ENCODE results near the gene SUCLG2. TPM values are rescaled to one million over a fixed set of nuclear protein-coding genes. Genes with fewer than 3 reads are reported as not detected.

Gene SUCLG2
- total and polyA plus RNA-seq, 4 donors = 34.3 to 68.4 (median 44.3) TPM

DNA sequence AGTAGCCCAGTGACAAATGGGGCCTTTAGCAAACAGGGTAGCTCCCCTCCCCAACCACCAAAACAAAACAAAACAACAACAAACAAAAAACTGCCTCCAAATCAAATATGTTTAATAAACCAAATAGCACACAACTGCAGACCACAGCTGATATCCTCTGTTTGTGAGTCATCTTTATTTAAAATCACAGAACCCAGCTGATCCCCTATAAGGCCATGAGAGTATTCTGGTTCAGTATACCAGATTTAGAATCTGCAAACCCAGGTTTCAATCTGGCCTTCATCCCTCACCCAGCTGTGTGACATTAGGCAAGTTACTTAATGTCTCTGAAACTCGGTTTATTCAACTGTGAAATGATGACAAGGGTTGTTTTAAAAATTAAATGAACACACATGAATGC is 124.5 kb downstream of the SUCLG2 start:
- Histone ChIP-seq H3K27me3 (ENCODE audit: control insufficient read depth in 3 of 3, insufficient read depth in 3 of 3, low read length in 2 of 3) (no peaks in the 10 kb centered on the region), H3K36me3 (ENCODE audit: control insufficient read depth in 4 of 4, insufficient read depth in 4 of 4, low read length in 4 of 4) (peaks cover 0 to 23% (median 7%) of the 10 kb centered on the region in 4 donors), H3K9ac (ENCODE audit: insufficient read depth in 1 of 2, low read length in 2 of 2) (no peak overlapping the region), H3K9me3 (ENCODE audit: control insufficient read depth in 4 of 4, insufficient read depth in 3 of 4, low read length in 3 of 4) (no peaks in the 10 kb centered on the region), H3K4me1 (ENCODE audit: control insufficient read depth in 5 of 5, insufficient read depth in 5 of 5, low read length in 5 of 5) (peaks cover 0 to 7% (median 0%) of the 10 kb centered on the region in 5 donors), H3K27ac (ENCODE audit: low read depth in 1 of 2, low read length in 1 of 2) (no peak overlapping the region), H3K4me3 (no peak overlapping the region)
- 89 to 95% methylated on average over 1 of the region's 1 CpG for WGBS, 2 donors
- DNase-seq = no peak
- TF ChIP-seq, protein P1, sequence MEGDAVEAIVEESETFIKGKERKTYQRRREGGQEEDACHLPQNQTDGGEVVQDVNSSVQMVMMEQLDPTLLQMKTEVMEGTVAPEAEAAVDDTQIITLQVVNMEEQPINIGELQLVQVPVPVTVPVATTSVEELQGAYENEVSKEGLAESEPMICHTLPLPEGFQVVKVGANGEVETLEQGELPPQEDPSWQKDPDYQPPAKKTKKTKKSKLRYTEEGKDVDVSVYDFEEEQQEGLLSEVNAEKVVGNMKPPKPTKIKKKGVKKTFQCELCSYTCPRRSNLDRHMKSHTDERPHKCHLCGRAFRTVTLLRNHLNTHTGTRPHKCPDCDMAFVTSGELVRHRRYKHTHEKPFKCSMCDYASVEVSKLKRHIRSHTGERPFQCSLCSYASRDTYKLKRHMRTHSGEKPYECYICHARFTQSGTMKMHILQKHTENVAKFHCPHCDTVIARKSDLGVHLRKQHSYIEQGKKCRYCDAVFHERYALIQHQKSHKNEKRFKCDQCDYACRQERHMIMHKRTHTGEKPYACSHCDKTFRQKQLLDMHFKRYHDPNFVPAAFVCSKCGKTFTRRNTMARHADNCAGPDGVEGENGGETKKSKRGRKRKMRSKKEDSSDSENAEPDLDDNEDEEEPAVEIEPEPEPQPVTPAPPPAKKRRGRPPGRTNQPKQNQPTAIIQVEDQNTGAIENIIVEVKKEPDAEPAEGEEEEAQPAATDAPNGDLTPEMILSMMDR (IDR thresholded peaks at IDR 0.05; ENCODE audit: control extremely low read depth, extremely low read depth) = no peak
- no peak for ATAC-seq (ENCODE audit: insufficient read depth, low FRiP score)

DNA sequence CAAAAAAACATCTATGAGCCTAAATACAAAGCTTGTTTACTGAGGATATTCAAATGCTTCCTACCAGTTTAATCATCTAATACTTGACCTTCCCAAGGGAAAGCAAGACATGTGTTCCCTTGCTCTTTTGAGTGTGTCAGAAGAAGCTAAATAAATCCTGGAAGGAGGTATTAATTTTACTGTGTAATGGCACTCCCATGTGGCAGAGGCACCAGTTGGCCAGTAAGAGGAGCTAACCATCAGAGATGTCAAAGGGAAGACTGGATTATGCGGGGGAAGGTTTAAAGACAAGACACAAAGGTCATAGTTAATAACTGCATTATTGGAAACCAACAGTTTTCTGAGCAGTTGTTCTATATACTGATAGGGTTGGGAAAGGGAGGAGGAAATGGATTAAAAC is 125.1 kb downstream of the SUCLG2 start:
- peaks cover 0 to 7% (median 0%) of the 10 kb centered on the region in 5 donors for H3K4me1 ChIP-seq (ENCODE audit: control insufficient read depth in 5 of 5, insufficient read depth in 5 of 5, low read length in 5 of 5)
- H3K9ac ChIP-seq (ENCODE audit: insufficient read depth in 1 of 2, low read length in 2 of 2) = no peak overlapping the region
- no peaks in the 10 kb centered on the region for H3K9me3 ChIP-seq (ENCODE audit: control insufficient read depth in 4 of 4, insufficient read depth in 3 of 4, low read length in 3 of 4)
- no peak overlapping the region for H3K4me3 ChIP-seq
- H3K36me3 ChIP-seq (ENCODE audit: control insufficient read depth in 4 of 4, insufficient read depth in 4 of 4, low read length in 4 of 4) = peaks cover 0 to 23% (median 7%) of the 10 kb centered on the region in 4 donors
- DNase-seq (no peak), ATAC-seq (ENCODE audit: insufficient read depth, low FRiP score) (no peak)
- 94 to 97% methylated on average over 1 of the region's 1 CpG for WGBS, 2 donors
- no peak overlapping the region for H3K27ac ChIP-seq (ENCODE audit: low read depth in 1 of 2, low read length in 1 of 2)
- TF ChIP-seq, protein P1 (IDR thresholded peaks at IDR 0.05; ENCODE audit: control extremely low read depth, extremely low read depth) = no peak
- H3K27me3 ChIP-seq (ENCODE audit: control insufficient read depth in 3 of 3, insufficient read depth in 3 of 3, low read length in 2 of 3) = no peaks in the 10 kb centered on the region

DNA sequence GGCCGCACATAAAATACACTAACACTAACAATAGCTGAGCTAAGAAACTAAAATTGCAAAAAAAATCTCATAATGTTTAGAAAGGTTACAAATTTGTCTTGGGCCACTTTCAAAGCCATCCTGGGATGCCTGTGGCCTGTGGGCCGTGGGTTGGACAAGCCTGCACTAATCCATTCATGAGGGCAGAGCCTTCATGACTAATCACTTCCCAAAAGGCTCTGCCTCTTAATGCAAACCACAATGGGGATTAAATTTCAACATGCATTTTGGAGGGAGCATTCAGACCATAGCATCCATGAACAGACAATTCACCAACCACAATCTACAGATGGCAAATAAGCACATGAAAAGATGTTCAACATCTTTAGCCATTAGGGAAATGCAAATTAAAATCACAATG is 128.2 kb downstream of the SUCLG2 start:
- H3K4me1 ChIP-seq (ENCODE audit: control insufficient read depth in 5 of 5, insufficient read depth in 5 of 5, low read length in 5 of 5) = peaks cover 0 to 4% (median 0%) of the 10 kb centered on the region in 5 donors
- peaks cover 0 to 23% (median 8%) of the 10 kb centered on the region in 4 donors for H3K36me3 ChIP-seq (ENCODE audit: control insufficient read depth in 4 of 4, insufficient read depth in 4 of 4, low read length in 4 of 4)
- TF ChIP-seq, protein P1 (IDR thresholded peaks at IDR 0.05; ENCODE audit: control extremely low read depth, extremely low read depth) = no peak
- H3K9ac ChIP-seq (ENCODE audit: insufficient read depth in 1 of 2, low read length in 2 of 2) = no peak overlapping the region
- no peak overlapping the region for H3K4me3 ChIP-seq
- ATAC-seq (ENCODE audit: insufficient read depth, low FRiP score) (no peak), DNase-seq (no peak)
- H3K9me3 ChIP-seq (ENCODE audit: control insufficient read depth in 4 of 4, insufficient read depth in 3 of 4, low read length in 3 of 4) = no peaks in the 10 kb centered on the region
- no peak overlapping the region for H3K27ac ChIP-seq (ENCODE audit: low read depth in 1 of 2, low read length in 1 of 2)
- 92 to 94% methylated on average over 2 of the region's 2 CpGs for WGBS, 2 donors
- no peaks in the 10 kb centered on the region for H3K27me3 ChIP-seq (ENCODE audit: control insufficient read depth in 3 of 3, insufficient read depth in 3 of 3, low read length in 2 of 3)

DNA sequence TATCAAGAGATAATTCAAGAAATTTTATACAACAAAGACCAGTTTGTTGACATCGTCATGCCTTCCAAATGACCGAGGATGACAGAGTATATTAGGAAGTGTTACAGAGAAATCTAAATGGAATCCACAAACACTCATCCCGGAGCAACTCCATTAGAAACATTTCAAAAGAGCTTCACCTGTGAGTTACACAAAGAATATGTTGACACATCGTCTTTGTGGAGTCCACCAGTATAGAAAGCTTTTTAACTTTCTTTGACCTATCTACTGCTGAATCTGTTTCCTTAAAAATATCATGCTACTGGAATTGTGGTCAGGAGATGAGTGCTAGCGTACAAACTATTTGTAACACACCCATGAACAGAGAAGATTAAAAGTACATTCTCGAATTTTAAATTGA is 130.4 kb downstream of the SUCLG2 start:
- DNase-seq (no peak), ATAC-seq (ENCODE audit: insufficient read depth, low FRiP score) (no peak)
- no peak overlapping the region for H3K4me3 ChIP-seq
- TF ChIP-seq, protein P1 (IDR thresholded peaks at IDR 0.05; ENCODE audit: control extremely low read depth, extremely low read depth) = no peak
- H3K27me3 ChIP-seq (ENCODE audit: control insufficient read depth in 3 of 3, insufficient read depth in 3 of 3, low read length in 2 of 3) = no peaks in the 10 kb centered on the region
- no peaks in the 10 kb centered on the region for H3K9me3 ChIP-seq (ENCODE audit: control insufficient read depth in 4 of 4, insufficient read depth in 3 of 4, low read length in 3 of 4)
- peaks cover 0 to 29% (median 10%) of the 10 kb centered on the region in 4 donors for H3K36me3 ChIP-seq (ENCODE audit: control insufficient read depth in 4 of 4, insufficient read depth in 4 of 4, low read length in 4 of 4)
- H3K4me1 ChIP-seq (ENCODE audit: control insufficient read depth in 5 of 5, insufficient read depth in 5 of 5, low read length in 5 of 5) = peaks cover 0 to 2% (median 0%) of the 10 kb centered on the region in 5 donors
- no peak overlapping the region for H3K9ac ChIP-seq (ENCODE audit: insufficient read depth in 1 of 2, low read length in 2 of 2)
- H3K27ac ChIP-seq (ENCODE audit: low read depth in 1 of 2, low read length in 1 of 2) = no peak overlapping the region
- WGBS, 2 donors = 82 to 84% methylated on average over 6 of the region's 6 CpGs
